ENCODE data around the gene BPIFB3.
"Not testable (repeated sequence)": the region's sequence is repeated elsewhere in the genome, so short reads cannot be mapped to it uniquely, and the experiment has no call there.

Gene BPIFB3

GRCh38 chr20:33093074-33093473 lies 39.4 kb downstream of the BPIFB3 start:
- no peak for DNase-seq

GRCh38 chr20:33093582-33093981 lies 39.9 kb downstream of the BPIFB3 start:
- DNase-seq = no peak

GRCh38 chr20:33095249-33095648 lies 41.5 kb downstream of the BPIFB3 start:
- no peak for DNase-seq

- peak; percentile 24 for DNase-seq
Measured at GRCh38 chr20:33095902-33096584, 42.3 kb downstream of the BPIFB3 start.

GRCh38 chr20:33097001-33097400 lies 43.3 kb downstream of the BPIFB3 start:
- DNase-seq = no peak

GRCh38 chr20:33099843-33100538 lies 46.3 kb downstream of the BPIFB3 start:
- DNase-seq = no peak

GRCh38 chr20:33103556-33103955 lies 49.9 kb downstream of the BPIFB3 start:
- DNase-seq = no peak

GRCh38 chr20:33104336-33104735 lies 50.6 kb downstream of the BPIFB3 start:
- DNase-seq = no peak

GRCh38 chr20:33105316-33105924 lies 51.7 kb downstream of the BPIFB3 start:
- DNase-seq = no peak

GRCh38 chr20:33106058-33106620 lies 52.4 kb downstream of the BPIFB3 start:
- not testable (repeated sequence) for DNase-seq

GRCh38 chr20:33108661-33109060 lies 55.0 kb downstream of the BPIFB3 start:
- no peak for DNase-seq

- DNase-seq = no peak
Measured at GRCh38 chr20:33110147-33110825, 56.6 kb downstream of the BPIFB3 start.

- DNase-seq = no peak
Measured at GRCh38 chr20:33111306-33111705, 57.6 kb downstream of the BPIFB3 start.

- no peak for DNase-seq
Measured at GRCh38 chr20:33112547-33113386, 59.1 kb downstream of the BPIFB3 start.

- no peak for DNase-seq
Measured at GRCh38 chr20:33113387-33113908, 59.7 kb downstream of the BPIFB3 start.

GRCh38 chr20:33115501-33115900 lies 61.8 kb downstream of the BPIFB3 start:
- not testable (repeated sequence) for DNase-seq

GRCh38 chr20:33119725-33120720 lies 66.3 kb downstream of the BPIFB3 start:
- DNase-seq = no peak

- no peak for DNase-seq
Measured at GRCh38 chr20:33120934-33121333, 67.2 kb downstream of the BPIFB3 start.

- DNase-seq = not testable (repeated sequence)
Measured at GRCh38 chr20:33122297-33122696, 68.6 kb downstream of the BPIFB3 start.

All from central memory CD4-positive, alpha-beta T cell (primary cell).